Keratinocyte (primary cell): ENCODE measurements around the gene DAPK1. TPM values are rescaled to one million over a fixed set of nuclear protein-coding genes. Genes with fewer than 3 reads are reported as not detected.

Experiments
- DNase-seq: peaks from one replicate; pipeline ENCODE4 v3.0.0-alpha.2; 2011; ENCODE audit warnings: low read depth, missing footprints, low spot score
- FAIRE-seq: peaks from 2 replicates; lab custom pipeline; 2011; peaks lifted over from hg19 to GRCh38; lab: Jason Lieb, UNC
- H2AFZ ChIP-seq: 2 replicates; pipeline ENCODE4 v1.6.0; 2012; ENCODE audit warnings: low read length, control low read depth, inconsistent platforms; ENCODE audit not compliant: control insufficient read depth
- H3K27ac ChIP-seq: 2 replicates; pipeline ENCODE4 v1.5.1; 2011; ENCODE audit warnings: low read length; ENCODE audit not compliant: control insufficient read depth, insufficient read depth
- H3K27me3 ChIP-seq: 3 replicates; pipeline ENCODE4 v1.6.0; 2011; ENCODE audit warnings: low read length; ENCODE audit not compliant: control insufficient read depth, insufficient read depth; ENCODE audit errors: extremely low read depth
- H3K36me3 ChIP-seq, 2 experiments: 2 replicates in 1 of 2; 3 replicates in 1 of 2; pipeline ENCODE4 v1.5.1; 2011; ENCODE audit warnings: low read length in 2 of 2, mild to moderate bottlenecking in 1 of 2; ENCODE audit not compliant: control insufficient read depth in 2 of 2, insufficient read depth in 2 of 2; ENCODE audit errors: extremely low read depth in 1 of 2
- H3K4me1 ChIP-seq: 3 replicates; pipeline ENCODE4 v1.5.1; 2011; ENCODE audit warnings: low read length; ENCODE audit not compliant: control insufficient read depth, insufficient read depth; ENCODE audit errors: extremely low read depth
- H3K4me2 ChIP-seq: 3 replicates; pipeline ENCODE4 v1.6.0; 2011; ENCODE audit warnings: low read depth, low read length; ENCODE audit not compliant: control insufficient read depth, insufficient read depth; ENCODE audit errors: extremely low read depth
- H3K4me3 ChIP-seq, 3 experiments: fragments of 200-600 bp in 1 of 3; sonication (generic) in 1 of 3; 2 replicates in 2 of 3; 3 replicates in 1 of 3; pipeline ENCODE4 v1.5.1; 2011 to 2016; ENCODE audit warnings: low read length in 3 of 3, mild to moderate bottlenecking in 3 of 3, control low read depth in 2 of 3, inconsistent platforms in 1 of 3, low read depth in 1 of 3, mixed read lengths in 1 of 3, mixed run types in 1 of 3, moderate library complexity in 1 of 3; ENCODE audit not compliant: control insufficient read depth in 2 of 3, insufficient read depth in 2 of 3; ENCODE audit errors: extremely low read depth in 1 of 3
- H3K79me2 ChIP-seq: 2 replicates; pipeline ENCODE4 v1.6.0; 2012; ENCODE audit warnings: low read length; ENCODE audit not compliant: control insufficient read depth, insufficient read depth
- H3K9ac ChIP-seq: 3 replicates; pipeline ENCODE4 v1.6.0; 2011; ENCODE audit warnings: low read length; ENCODE audit not compliant: control insufficient read depth, insufficient read depth; ENCODE audit errors: extremely low read depth
- H3K9me1 ChIP-seq: 3 replicates; pipeline ENCODE4 v1.6.0; 2011; ENCODE audit warnings: low read length; ENCODE audit not compliant: control insufficient read depth, insufficient read depth; ENCODE audit errors: extremely low read depth
- H3K9me3 ChIP-seq: 2 replicates; pipeline ENCODE4 v1.5.1; 2012; ENCODE audit warnings: low read depth, low read length; ENCODE audit not compliant: control insufficient read depth
- H4K20me1 ChIP-seq: 3 replicates; pipeline ENCODE4 v1.6.0; 2011; ENCODE audit warnings: low read length; ENCODE audit not compliant: control insufficient read depth, insufficient read depth; ENCODE audit errors: extremely low read depth
- EZH2 ChIP-seq: IDR thresholded peaks from one replicate; pipeline ENCODE4 v1.6.1; 2012; ENCODE audit warnings: inconsistent platforms, mild to moderate bottlenecking, low read length, moderate library complexity
- dilution Hi-C: fragments of 300-500 bp; cut with MboI; formaldehyde crosslinking; loops from one replicate; pipeline ENCODE4 v1.7.0; 2020; ENCODE audit warnings: low sequenced_read_pairs; ENCODE audit not compliant: extremely low pct_ligation_motif_present
- polyA plus RNA-seq, 5 experiments: library from polyadenylated mRNA; depleted of rRNA in 3 of 5; stranded (reverse) in 3 of 5; stranded (forward) in 1 of 5; unstranded in 1 of 5; fragments of >200 nt; gene quantifications; 1 replicate in 1 of 5; 2 replicates in 3 of 5; 3 replicates in 1 of 5; pipeline versions ENCODE4 v1.2.1 to v1.2.3, GENCODE V29; 2011 to 2012; ENCODE audit warnings: missing spikeins in 2 of 5, low read depth in 1 of 5, low replicate concordance in 1 of 5
- TF ChIP-seq, protein P1 (sequence below), 3 experiments: IDR thresholded peaks in 1 of 3; conservative IDR thresholded peaks in 1 of 3; optimal IDR thresholded peaks in 1 of 3; 2 replicates in 2 of 3; 3 replicates in 1 of 3; pipeline versions ENCODE3 to v1.5.1; 2011; ENCODE audit warnings: low read length in 3 of 3, mild to moderate bottlenecking in 3 of 3, moderate library complexity in 2 of 3, control low read depth in 1 of 3, inconsistent platforms in 1 of 3; ENCODE audit not compliant: insufficient read depth in 2 of 3; ENCODE audit errors: extremely low read depth in 1 of 3

DAPK1 gene
- polyA plus RNA-seq, 1 donor (not counting 4 experiments of a cell fraction or from before 2014, with no cell fraction given): 2.8 TPM

DNA sequence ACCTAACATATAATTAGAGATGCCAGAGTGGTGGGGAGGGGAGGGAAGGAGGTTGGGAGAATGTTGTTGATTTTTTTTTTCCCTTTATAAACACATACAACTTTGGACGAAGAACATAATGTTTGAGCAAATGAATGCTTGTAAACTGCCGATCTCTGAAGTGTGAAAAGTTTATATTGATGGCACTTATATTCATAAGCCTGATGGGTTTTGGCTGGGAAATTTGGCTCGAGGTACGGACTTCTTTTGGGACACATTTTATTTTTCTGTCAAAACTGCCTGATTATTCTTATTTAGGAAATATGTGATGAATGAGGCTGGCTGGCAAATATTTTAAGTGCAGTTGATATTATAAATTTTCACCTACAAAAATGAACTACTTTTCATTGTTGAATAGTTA lies 9.9 kb downstream of the DAPK1 start:
- Histone ChIP-seq H4K20me1 (no peaks in the 10 kb centered on the region), H3K27ac (no peak overlapping the region), H2AFZ (no peak overlapping the region), H3K36me3 (no peaks in the 10 kb centered on the region), H3K9ac (no peak overlapping the region), H3K4me3 (no peak overlapping the region), H3K4me2 (no peak overlapping the region), H3K4me1 (no peaks in the 10 kb centered on the region), H3K9me3 (no peaks in the 10 kb centered on the region), H3K27me3 (no peaks in the 10 kb centered on the region), H3K79me2 (no peaks in the 10 kb centered on the region), H3K9me1 (no peaks in the 10 kb centered on the region)
- dilution Hi-C loops: no loop called here
- no peak for DNase-seq
- no peak for TF ChIP-seq EZH2
- TF ChIP-seq, protein P1, sequence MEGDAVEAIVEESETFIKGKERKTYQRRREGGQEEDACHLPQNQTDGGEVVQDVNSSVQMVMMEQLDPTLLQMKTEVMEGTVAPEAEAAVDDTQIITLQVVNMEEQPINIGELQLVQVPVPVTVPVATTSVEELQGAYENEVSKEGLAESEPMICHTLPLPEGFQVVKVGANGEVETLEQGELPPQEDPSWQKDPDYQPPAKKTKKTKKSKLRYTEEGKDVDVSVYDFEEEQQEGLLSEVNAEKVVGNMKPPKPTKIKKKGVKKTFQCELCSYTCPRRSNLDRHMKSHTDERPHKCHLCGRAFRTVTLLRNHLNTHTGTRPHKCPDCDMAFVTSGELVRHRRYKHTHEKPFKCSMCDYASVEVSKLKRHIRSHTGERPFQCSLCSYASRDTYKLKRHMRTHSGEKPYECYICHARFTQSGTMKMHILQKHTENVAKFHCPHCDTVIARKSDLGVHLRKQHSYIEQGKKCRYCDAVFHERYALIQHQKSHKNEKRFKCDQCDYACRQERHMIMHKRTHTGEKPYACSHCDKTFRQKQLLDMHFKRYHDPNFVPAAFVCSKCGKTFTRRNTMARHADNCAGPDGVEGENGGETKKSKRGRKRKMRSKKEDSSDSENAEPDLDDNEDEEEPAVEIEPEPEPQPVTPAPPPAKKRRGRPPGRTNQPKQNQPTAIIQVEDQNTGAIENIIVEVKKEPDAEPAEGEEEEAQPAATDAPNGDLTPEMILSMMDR (optimal IDR thresholded peaks at IDR 0.05 in 1 of 3, IDR thresholded peaks at IDR 0.05 in 1 of 3, conservative IDR thresholded peaks at IDR 0.05 in 1 of 3; ENCODE audit: extremely low read depth in 1 of 3, insufficient read depth in 2 of 3, low read length in 3 of 3): no peak
- FAIRE-seq: no peak

DNA sequence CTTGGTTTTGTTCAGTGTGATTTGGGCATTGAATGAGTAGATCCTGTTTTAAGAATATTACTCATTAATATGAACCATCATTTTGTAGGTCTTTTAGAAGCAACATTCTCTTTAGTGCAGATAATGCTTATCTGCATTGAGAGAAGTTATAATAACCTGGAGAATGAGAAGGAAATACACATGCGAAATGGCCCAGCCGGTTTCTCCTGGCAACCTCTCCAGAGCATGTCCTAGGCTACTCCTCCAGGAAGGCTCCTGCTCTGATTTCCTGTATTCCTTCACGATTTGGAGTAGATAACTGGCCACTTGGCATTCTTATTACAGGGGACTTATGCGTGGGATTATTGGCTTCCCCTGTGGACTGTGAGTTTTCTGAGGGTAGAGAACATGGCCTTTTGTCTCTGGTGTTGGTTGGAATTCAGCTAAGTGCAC lies 12.6 kb downstream of the DAPK1 start:
- Histone ChIP-seq H3K4me2 (no peak overlapping the region), H3K9me3 (no peaks in the 10 kb centered on the region), H3K4me1 (no peaks in the 10 kb centered on the region), H3K4me3 (no peak overlapping the region), H3K36me3 (no peaks in the 10 kb centered on the region), H3K9me1 (no peaks in the 10 kb centered on the region), H3K79me2 (no peaks in the 10 kb centered on the region), H3K9ac (no peak overlapping the region), H3K27me3 (no peaks in the 10 kb centered on the region), H4K20me1 (no peaks in the 10 kb centered on the region), H2AFZ (no peak overlapping the region), H3K27ac (no peak overlapping the region)
- no peak for DNase-seq
- dilution Hi-C loops: no loop called here
- TF ChIP-seq EZH2: no peak
- FAIRE-seq: no peak

DNA sequence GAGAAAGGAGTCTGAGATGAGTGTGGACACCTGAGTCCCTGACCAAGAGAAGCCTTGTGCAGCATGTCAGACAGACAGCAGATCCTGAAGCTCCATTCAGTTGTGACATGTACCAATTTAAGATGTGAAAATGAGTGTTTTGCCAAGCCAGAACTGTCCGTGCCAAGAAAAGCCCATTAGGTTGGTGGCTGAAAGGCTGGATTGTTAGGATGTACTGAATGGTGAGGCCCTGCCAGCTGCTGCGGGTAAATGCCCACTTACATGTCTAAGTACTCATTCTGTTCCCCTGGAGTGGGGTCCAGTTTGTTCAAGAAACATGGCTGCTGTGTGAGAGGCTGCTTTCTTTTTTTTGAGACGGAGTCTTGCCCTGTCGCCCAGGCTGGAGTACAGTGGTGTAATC lies 14.6 kb downstream of the DAPK1 start:
- Histone ChIP-seq H3K27ac (no peak overlapping the region), H3K9me3 (no peaks in the 10 kb centered on the region), H3K9ac (no peak overlapping the region), H4K20me1 (no peaks in the 10 kb centered on the region), H3K9me1 (no peaks in the 10 kb centered on the region), H2AFZ (no peak overlapping the region), H3K27me3 (no peaks in the 10 kb centered on the region), H3K4me3 (no peak overlapping the region), H3K4me2 (no peak overlapping the region), H3K4me1 (no peaks in the 10 kb centered on the region), H3K79me2 (no peaks in the 10 kb centered on the region), H3K36me3 (no peaks in the 10 kb centered on the region)
- TF ChIP-seq, protein P1 (optimal IDR thresholded peaks at IDR 0.05 in 1 of 3, IDR thresholded peaks at IDR 0.05 in 1 of 3, conservative IDR thresholded peaks at IDR 0.05 in 1 of 3; ENCODE audit: extremely low read depth in 1 of 3, insufficient read depth in 2 of 3, low read length in 3 of 3): no peak
- TF ChIP-seq EZH2: no peak
- DNase-seq (no peak), FAIRE-seq (no peak)
- dilution Hi-C loops: no loop called here
